ENCODE data around the gene IMMT. TPM values are rescaled to one million over a fixed set of nuclear protein-coding genes. Genes with fewer than 3 reads are reported as not detected.

IMMT gene
- total and polyA plus RNA-seq, 2 donors (not counting 3 experiments of a cell fraction or from before 2014, with no cell fraction given) = 35.6 to 112 TPM

GRCh38 chr2:86105969-86106945 lies 89.0 kb downstream of the IMMT start, which contains the start of gene PTCD3:
TSS of gene PTCD3 (plus strand) at chr2:86106235. CDS start at chr2:86106248, 13 bp downstream.
- Histone ChIP-seq H2AFZ (ENCODE audit: low read depth, low read length) (peak within 1 kb of the TSS; percentile 81), H3K9me1 (replicated peaks; ENCODE audit: control insufficient read depth, extremely low read depth, insufficient read depth, low read length) (no peaks in the 10 kb centered on the region), H3K4me1 (ENCODE audit: control insufficient read depth, extremely low read depth, insufficient read depth, low read length) (peaks cover 23% of the 10 kb centered on the region), H3K4me3 (replicated peaks in 1 of 3; ENCODE audit: insufficient read depth in 1 of 3, low read depth in 1 of 3, low read length in 3 of 3) (peak within 1 kb of the TSS; percentile 36 to 84 (median 77)), H3K27me3 (ENCODE audit: control insufficient read depth in 2 of 2, insufficient read depth in 2 of 2, low read length in 2 of 2) (no peaks in the 10 kb centered on the region), H3K9ac (replicated peaks; ENCODE audit: extremely low read depth, insufficient read depth, low read length) (peak within 1 kb of the TSS; percentile 86), H4K20me1 (replicated peaks; ENCODE audit: control insufficient read depth, extremely low read depth, insufficient read depth, low read length) (no peaks in the 10 kb centered on the region), H3K79me2 (ENCODE audit: control insufficient read depth, insufficient read depth, low read length) (peaks cover 79% of the 10 kb centered on the region), H3K9me3 (replicated peaks; ENCODE audit: control insufficient read depth, insufficient read depth, low read length) (no peaks in the 10 kb centered on the region), H3K27ac (ENCODE audit: insufficient read depth, low read depth, low read length) (peak within 1 kb of the TSS; percentile 78), H3K36me3 (ENCODE audit: control insufficient read depth in 2 of 2, extremely low read depth in 1 of 2, insufficient read depth in 2 of 2, low read length in 2 of 2) (peaks cover 5% of the 10 kb centered on the region in 2 experiments), H3K4me2 (ENCODE audit: insufficient read depth, low read length) (peak within 1 kb of the TSS; percentile 91)
- TSS peak; percentile 71 for BruUV-seq (replicated peaks)
- dilution Hi-C loops (cut with MboI; ENCODE audit: extremely low pct_ligation_motif_present, low sequenced_read_pairs) (no loop called here), intact Hi-C loops (cut with micrococcal nuclease) (no loop called here)
- ChIA-PET CTCF (interaction anchor here (1.0 to 1.9 kb wide), 5 partner anchors 8 to 457 kb away, joined by 3 to 10 read pairs (median 4); partner anchors contain the start of gene ST3GAL5), POLR2A (interaction anchor here (0.6 to 1.2 kb wide), 2 partner anchors 8 to 279 kb away, joined by 3 read pairs; no protein-coding TSS in a partner anchor)
- DNase-seq (ENCODE audit: low read depth, low spot score) (peak; percentile 97), FAIRE-seq (no peak)
- TF ChIP-seq GATA2 (IDR thresholded peaks at IDR 0.05; ENCODE audit: insufficient read depth, insufficient read length, low read depth, low read length) = no peak
- no peak for TF ChIP-seq JUN (IDR thresholded peaks at IDR 0.05; ENCODE audit: borderline replicate concordance, insufficient read depth, insufficient read length, low read depth)
- TF ChIP-seq, protein P1, sequence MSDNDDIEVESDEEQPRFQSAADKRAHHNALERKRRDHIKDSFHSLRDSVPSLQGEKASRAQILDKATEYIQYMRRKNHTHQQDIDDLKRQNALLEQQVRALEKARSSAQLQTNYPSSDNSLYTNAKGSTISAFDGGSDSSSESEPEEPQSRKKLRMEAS (IDR thresholded peaks at IDR 0.05; ENCODE audit: insufficient read depth, insufficient read length) = peak; percentile 72
- TF ChIP-seq POLR2A (IDR thresholded peaks at IDR 0.05; ENCODE audit: low read depth, low read length) = peak; percentile 91
- TF ChIP-seq POLR2AphosphoS5 (IDR thresholded peaks at IDR 0.05; ENCODE audit: insufficient read depth, low read depth, low read length) = peak; percentile 80
- TF ChIP-seq FOS (IDR thresholded peaks at IDR 0.05; ENCODE audit: borderline replicate concordance, insufficient read depth, low read length) = no peak
- TF ChIP-seq, protein P2, sequence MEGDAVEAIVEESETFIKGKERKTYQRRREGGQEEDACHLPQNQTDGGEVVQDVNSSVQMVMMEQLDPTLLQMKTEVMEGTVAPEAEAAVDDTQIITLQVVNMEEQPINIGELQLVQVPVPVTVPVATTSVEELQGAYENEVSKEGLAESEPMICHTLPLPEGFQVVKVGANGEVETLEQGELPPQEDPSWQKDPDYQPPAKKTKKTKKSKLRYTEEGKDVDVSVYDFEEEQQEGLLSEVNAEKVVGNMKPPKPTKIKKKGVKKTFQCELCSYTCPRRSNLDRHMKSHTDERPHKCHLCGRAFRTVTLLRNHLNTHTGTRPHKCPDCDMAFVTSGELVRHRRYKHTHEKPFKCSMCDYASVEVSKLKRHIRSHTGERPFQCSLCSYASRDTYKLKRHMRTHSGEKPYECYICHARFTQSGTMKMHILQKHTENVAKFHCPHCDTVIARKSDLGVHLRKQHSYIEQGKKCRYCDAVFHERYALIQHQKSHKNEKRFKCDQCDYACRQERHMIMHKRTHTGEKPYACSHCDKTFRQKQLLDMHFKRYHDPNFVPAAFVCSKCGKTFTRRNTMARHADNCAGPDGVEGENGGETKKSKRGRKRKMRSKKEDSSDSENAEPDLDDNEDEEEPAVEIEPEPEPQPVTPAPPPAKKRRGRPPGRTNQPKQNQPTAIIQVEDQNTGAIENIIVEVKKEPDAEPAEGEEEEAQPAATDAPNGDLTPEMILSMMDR (IDR thresholded peaks at IDR 0.05; ENCODE audit: extremely low read depth in 1 of 2, insufficient read depth in 1 of 2, low read depth in 1 of 2, low read length in 2 of 2) = no peak
- peak; percentile 48 for TF ChIP-seq MYC (IDR thresholded peaks at IDR 0.05; ENCODE audit: low read depth, low read length)
- no peak for TF ChIP-seq EZH2 (IDR thresholded peaks at IDR 0.05; ENCODE audit: borderline replicate concordance, low read depth, low read length, severe bottlenecking)

Measured in endothelial cell of umbilical vein (primary cell).